ENCODE data around the gene SPEF1. TPM values are rescaled to one million over a fixed set of nuclear protein-coding genes. Genes with fewer than 3 reads are reported as not detected.
A peak's percentile ranks its signal among the peaks of the same experiment; 100 is the strongest.
"Not testable (repeated sequence)": the region's sequence is repeated elsewhere in the genome, so short reads cannot be mapped to it uniquely, and the experiment has no call there.

SPEF1 gene, protein sequence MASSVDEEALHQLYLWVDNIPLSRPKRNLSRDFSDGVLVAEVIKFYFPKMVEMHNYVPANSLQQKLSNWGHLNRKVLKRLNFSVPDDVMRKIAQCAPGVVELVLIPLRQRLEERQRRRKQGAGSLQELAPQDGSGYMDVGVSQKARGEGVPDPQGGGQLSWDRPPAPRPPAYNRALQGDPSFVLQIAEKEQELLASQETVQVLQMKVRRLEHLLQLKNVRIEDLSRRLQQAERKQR
- total RNA-seq (2014; rRNA removed; shearing (Covaris generic)), result 0.81 and 0.92 TPM in 2 replicates

DNA sequence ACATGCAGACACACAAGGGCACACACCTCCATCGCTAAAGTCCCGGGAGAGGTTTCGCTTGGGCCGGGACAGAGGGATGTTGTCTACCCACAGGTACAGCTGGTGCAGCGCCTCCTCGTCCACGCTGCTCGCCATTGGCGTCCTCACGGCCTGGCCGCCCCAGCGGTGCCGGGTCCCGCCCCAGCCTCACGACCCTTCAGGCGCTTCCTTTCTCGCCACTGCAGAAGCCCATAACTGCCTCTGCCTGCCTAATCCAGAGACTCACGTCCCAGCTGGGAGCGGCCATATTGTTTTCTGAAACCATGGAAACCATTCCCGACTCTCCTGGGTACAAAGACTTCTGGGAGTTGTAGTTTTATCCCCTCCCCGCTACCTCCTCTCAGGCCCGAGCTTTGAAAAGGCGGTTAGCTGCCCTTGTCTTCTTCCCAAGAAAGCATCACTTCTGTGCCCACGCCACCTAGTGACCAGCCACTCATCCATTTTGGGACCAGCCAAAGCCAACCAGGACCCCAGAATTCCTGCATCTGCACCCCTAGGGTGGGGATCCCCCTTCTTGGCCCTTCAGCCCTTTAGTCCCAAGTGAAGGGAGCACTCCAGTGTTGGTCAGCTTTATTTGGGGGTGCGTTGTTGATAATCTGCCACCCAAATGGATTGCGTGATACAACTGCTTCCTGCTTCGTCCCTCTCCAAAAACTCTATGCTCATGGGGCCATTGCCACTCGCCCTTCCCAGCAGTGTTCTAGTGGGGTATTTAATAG is at the start of gene SPEF1:
TSS of gene SPEF1 (minus strand) at position 296 of the 758 bp plus-strand sequence. CDS start at position 135, 161 bp downstream.
- peak; percentile 95 for DNase-seq (ENCODE audit: low spot score)

DNA sequence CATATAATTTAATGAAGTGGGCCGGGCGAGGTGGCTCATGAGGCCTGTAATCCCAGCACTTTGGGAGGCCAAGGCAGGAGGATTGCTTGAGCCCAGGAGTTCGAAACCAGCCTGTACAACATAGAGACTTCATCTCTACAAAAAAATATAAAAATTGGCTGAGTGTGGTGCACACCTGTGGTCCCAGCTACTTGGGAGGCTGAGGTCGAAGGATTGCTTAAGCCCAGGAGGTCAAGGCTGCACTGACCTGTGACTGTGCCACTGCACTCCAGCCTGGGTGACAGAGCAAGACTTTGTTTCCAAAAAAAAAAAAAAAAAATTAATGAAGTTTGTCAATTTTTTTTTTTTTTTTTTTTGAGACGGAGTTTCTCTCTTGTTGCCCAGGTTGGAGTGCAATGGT is 48.6 kb upstream of the SPEF1 start:
- not testable (repeated sequence) for DNase-seq (ENCODE audit: low spot score)

GRCh38 chr20:3828798-3829197 is 47.5 kb upstream of the SPEF1 start:
- DNase-seq (ENCODE audit: low spot score), result no peak

GRCh38 chr20:3826420-3826819 is 45.2 kb upstream of the SPEF1 start:
- no peak for DNase-seq (ENCODE audit: low spot score)

GRCh38 chr20:3825526-3825925 is 44.3 kb upstream of the SPEF1 start:
- DNase-seq (ENCODE audit: low spot score), result no peak

GRCh38 chr20:3823881-3824280 is 42.6 kb upstream of the SPEF1 start:
- no peak for DNase-seq (ENCODE audit: low spot score)

- DNase-seq (ENCODE audit: low spot score), result no peak
These were observed 40.7 kb upstream of the SPEF1 start for GRCh38 chr20:3821996-3822395.

DNA sequence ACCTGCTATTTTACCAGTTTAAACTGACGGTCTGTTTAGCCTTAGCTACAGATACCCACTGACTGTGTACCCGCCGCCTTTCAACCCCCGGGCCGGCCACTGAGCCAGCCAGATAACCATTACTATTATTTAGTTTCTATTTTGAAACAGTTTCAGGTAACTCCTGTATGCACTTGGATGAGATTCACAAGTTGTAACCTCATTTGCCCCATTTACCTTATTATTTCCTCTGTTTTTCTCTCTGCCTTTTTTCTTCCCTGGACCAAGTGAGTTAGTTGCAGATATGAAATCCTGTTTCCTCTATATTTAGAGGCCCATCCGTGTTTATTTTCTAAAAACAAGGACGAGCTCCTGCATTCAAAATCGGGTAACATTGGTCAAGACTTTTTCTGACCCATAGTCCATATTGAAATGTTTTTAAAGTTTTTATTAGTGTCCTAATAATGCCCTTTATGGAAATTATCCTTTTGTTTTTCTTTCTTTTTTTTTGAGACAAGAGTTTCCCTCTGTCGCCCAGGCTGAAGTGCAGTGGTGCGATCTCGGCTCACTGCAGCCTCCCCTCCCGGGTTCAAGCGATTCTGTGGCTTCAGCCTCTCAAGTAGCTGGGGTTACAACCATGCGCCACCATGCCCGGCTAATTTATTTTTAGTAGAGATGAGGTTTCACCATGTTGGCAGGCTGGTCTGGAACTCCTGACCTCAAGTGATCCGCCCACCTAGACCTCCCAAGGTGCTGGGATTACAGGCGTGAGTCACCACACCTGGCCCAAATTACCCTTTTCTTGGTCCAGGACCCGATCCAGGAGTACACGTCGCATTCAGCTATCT is 39.9 kb upstream of the SPEF1 start:
- DNase-seq (ENCODE audit: low spot score), result no peak

- DNase-seq (ENCODE audit: low spot score), result peak; percentile 97
These were observed 39.0 kb upstream of the SPEF1 start, which contains the start of gene AP5S1 for GRCh38 chr20:3820048-3820900. Gene AP5S1, plus strand, starts transcription at chr20:3820547. Its CDS starts 1,571 bp downstream, at chr20:3822118.

DNA sequence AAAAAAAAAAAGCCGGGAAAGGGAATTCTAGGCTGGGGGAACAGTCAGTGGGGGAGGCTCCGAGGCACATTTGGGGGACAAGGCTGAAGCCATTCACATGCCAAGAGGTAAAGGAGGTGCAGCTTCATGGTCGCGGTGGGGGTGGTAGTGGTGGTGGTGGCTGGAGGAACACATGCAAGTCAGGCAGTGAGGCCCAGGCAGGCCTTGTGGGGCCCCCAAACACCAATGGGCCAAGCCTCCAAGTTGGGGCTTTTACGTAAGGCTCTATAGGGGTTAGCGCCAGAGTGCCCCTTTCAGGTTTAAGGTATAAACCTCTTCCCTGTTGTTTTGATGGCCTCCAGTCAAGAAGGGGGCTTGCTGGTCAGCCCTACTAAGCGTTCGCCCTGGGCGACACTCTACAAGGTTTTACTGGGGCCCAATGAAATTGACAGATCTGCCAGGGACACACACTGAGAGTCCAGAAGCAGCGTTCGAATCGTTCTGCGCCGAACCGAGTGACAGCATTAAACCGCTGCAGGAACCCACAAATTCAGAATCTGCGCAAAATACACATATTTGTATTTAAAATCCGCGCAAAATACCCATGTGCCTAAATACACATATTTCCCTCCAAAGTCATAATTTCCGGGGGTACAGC is 38.3 kb upstream of the SPEF1 start:
- DNase-seq (ENCODE audit: low spot score), result no peak

GRCh38 chr20:3818155-3819151 is 37.2 kb upstream of the SPEF1 start:
- peak; percentile 90 for DNase-seq (ENCODE audit: low spot score)

DNA sequence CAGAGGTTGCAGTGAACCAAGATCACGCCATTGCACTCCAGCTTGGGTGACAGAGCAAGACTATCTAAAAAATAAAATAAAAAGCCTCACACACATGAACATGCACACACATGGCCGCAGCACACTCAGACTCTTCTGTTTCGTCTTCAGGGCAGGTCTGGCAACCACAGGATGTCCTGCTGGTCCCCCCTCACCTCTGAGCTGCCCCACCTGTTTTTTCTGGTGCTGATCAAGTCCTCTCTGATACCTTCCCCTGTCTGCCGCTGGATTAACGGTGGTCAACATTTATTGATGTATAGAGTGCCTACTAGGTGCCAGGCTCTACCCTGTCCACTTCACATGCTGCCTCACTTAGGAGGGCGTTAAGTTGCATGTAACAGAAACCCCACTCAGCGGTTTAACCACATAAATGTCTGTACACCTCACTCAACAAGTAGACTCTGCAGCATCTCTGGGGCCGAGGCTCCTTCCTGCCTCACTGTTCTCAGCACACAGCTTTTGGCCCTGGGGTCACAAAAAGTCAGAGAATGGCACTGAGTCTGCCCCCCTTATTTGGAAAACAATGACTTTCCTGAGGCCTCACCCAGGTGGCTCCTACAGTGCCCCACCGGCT is 34.6 kb upstream of the SPEF1 start:
- DNase-seq (ENCODE audit: low spot score), result no peak

DNA sequence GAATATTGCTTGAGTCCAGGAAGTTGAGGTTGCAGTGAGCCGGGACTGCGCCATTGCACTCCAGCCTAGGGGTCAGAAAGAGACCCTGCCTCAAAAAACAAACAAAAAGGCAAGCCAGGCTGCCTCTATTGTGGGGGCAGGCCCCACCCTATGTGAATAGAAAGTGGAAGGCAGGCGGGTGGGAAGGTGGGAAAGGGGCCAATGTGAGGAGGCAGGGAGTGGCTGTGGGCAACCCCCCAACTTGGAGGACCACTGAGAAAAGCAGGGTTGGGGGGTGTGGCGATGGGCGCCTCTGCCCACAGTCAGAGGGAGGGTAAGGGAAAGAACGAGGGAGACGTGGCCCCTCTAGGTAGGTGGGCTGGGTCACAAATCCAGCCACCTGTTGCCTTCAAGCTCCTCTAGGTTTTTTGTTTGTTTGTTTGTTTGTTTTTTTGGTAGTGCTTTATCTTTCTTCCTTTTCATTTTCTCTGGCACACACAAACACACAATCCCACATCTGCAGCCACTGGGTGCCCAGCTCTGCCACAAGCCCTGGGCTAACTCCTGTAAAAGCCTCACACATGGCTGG is 33.8 kb upstream of the SPEF1 start:
- no peak for DNase-seq (ENCODE audit: low spot score)

DNA sequence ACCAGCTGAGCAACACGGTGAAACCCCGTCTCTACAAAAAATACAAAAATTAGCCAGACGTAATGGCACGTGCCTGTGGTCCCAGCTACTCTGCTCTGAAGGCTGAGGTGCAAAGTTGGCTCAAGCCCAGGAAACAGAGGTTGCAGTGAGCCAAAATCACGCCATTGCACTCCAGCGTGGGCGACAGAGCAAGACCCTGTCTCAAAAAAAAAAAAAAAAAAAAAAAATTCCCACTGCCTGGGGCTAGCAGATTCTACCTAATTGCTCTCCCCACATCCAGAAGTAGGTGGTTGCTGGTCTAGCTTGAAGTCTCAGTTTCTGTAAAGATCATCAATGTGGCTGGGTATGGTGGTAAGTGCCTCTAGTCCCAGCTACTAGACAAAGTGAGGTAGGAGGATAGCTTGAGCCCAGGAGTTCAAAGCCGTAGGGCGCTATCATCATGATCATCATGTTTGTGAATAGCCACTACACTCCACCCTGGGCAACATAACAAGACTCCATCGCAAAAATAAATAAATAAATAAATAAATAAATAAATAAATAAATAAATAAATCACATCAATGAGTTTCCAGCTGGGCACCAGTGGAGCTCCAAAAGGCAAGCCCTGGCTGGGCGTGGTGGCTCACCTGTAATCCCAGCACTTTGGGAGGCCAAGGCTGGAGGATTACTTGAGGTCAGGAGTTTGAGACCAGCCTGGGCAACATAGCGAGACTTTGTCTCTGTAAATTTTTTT is 32.8 kb upstream of the SPEF1 start:
- no peak for DNase-seq (ENCODE audit: low spot score)

GRCh38 chr20:3812975-3813847 is 32.0 kb upstream of the SPEF1 start:
- DNase-seq (ENCODE audit: low spot score), result peak; percentile 18

DNA sequence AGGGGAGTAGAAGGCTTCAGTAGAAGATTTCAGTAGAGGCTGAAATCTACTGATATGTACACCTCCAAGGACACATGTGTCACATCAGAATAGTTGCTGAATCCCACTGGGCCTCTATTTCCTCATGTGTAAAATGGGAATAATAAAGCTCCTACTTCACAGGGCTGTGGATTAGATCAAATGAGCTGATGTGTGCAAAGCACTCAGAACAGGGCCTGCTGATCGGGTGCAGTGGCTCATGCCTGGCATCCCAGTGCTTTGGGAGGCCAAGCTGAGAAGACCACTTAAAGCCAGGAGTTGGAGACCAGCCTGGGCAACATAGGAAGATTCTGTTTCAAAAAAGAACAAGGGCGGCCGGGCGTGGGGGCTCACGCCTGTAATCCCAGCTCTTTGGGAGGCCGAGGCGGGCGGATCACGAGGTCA is 31.0 kb upstream of the SPEF1 start:
- DNase-seq (ENCODE audit: low spot score), result no peak

Measured in HT-29 (cell line).